RWPE1 (cell line): ENCODE results near the gene DHX8.

Experiments
- CTCF ChIA-PET: fragments of 350-600 bp; sonication (Branson Sonifier 250); formaldehyde crosslinking; extraction: SDS; loops from one replicate; lab custom pipeline; 2021; lab: Yijun Ruan, JAX
- POLR2A ChIA-PET: fragments of 400-600 bp; formaldehyde crosslinking; extraction: SDS; loops from one replicate; lab custom pipeline; 2020; ENCODE audit warnings: antibody characterized with exemption; ENCODE audit not compliant: low non-redundant PET; lab: Yijun Ruan, JAX
- DNase-seq: peaks from one replicate; pipeline ENCODE4 v3.0.0; 2012; ENCODE audit warnings: low spot score
- H3K27ac ChIP-seq: fragments of 450-650 bp; 2 replicates; pipeline ENCODE4 v1.5.1; 2017
- TF ChIP-seq, protein P1 (sequence below): fragments of 450-650 bp; conservative IDR thresholded peaks from 2 replicates; pipeline ENCODE4 v1.5.1; 2017; ENCODE audit warnings: low read depth, mild to moderate bottlenecking

Gene DHX8

DNA sequence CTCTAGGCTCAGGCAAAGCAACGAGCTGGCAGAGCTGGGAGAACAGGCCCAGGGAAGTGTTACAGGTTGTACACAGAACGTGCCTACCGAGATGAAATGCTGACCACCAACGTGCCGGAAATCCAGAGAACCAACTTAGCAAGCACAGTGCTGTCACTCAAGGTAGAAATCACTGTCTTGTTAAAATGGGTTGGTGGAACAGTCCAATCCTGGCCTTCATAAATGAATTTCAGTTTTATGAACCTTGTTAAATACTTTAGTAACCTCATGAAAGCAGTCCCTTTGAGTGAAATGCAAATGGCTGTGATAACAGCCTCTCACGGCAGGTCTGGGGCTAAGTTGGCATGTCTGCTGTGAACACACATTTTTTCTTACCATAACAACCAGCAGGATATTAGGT, 33.4 kb downstream of the DHX8 start:
- no peak overlapping the region for H3K27ac ChIP-seq
- no peak for DNase-seq
- ChIA-PET CTCF (interaction anchor here (0.5 kb wide), 1 partner anchor 249 kb away, joined by 4 read pairs; no protein-coding TSS in a partner anchor), POLR2A (no interaction called here)
- TF ChIP-seq, protein P1, sequence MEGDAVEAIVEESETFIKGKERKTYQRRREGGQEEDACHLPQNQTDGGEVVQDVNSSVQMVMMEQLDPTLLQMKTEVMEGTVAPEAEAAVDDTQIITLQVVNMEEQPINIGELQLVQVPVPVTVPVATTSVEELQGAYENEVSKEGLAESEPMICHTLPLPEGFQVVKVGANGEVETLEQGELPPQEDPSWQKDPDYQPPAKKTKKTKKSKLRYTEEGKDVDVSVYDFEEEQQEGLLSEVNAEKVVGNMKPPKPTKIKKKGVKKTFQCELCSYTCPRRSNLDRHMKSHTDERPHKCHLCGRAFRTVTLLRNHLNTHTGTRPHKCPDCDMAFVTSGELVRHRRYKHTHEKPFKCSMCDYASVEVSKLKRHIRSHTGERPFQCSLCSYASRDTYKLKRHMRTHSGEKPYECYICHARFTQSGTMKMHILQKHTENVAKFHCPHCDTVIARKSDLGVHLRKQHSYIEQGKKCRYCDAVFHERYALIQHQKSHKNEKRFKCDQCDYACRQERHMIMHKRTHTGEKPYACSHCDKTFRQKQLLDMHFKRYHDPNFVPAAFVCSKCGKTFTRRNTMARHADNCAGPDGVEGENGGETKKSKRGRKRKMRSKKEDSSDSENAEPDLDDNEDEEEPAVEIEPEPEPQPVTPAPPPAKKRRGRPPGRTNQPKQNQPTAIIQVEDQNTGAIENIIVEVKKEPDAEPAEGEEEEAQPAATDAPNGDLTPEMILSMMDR = no peak

DNA sequence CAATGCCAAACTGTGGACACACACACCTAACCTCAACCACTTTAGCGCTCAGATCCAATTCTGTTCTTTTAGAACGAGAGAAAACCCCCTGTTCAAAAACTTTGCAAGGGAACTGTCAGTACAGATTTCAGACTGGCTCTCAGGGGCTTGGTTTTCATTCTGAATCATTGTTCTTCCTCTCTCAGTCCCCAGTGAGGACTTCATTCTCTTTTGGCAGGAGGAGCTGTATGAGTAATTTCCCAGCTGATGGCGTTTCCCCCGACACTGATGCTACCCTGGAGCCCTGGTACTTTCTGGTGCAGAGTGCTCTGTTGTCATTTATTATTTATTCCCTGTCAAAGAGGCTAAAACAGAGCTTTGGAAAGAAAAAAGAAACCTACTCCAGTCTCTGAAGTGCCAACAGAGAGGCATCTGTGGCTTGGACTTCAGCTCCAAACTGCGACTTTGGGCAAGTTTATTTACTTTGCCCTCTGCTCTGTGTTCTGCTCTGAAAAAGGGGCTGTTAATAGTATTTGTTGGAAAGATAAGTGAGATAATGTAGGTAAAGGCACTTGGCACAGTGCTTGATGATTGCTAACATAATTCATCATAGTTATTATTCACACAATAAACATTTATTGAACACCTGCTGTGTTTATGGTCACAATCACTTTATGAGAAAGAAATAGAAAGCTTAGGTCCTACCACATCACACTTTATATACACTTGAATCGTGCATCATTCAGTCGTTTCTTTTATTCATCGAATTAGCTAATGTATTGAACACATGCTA, 34.0 kb downstream of the DHX8 start:
- H3K27ac ChIP-seq = no peak overlapping the region
- ChIA-PET CTCF (interaction anchor here (0.5 to 0.9 kb wide), 2 partner anchors 34 to 248 kb away, joined by 3 to 4 read pairs; partner anchors contain the start of gene DHX8), POLR2A (no interaction called here)
- DNase-seq = no peak
- TF ChIP-seq, protein P1 = no peak

DNA sequence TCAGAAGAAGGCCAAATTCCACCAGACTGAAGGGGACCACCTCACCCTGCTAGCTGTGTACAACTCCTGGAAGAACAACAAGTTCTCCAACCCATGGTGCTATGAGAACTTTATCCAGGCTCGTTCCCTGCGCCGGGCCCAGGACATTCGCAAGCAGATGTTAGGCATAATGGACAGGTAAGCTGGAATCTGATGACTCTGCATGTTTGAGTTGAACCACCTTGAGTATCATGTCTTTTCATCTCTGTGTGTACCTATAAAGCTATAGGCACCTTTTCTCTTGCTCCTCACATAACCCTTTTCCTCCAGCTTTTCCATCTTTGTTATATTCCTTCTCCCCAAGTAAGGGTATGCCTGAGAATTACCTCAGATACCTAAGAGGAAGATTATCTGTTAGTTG, 37.6 kb downstream of the DHX8 start:
- no peak overlapping the region for H3K27ac ChIP-seq
- ChIA-PET CTCF (interaction anchor here (0.7 to 1.2 kb wide), 2 partner anchors 26 to 152 kb away, joined by 4 to 5 read pairs; no protein-coding TSS in a partner anchor), POLR2A (no interaction called here)
- no peak for DNase-seq
- TF ChIP-seq, protein P1 = no peak

DNA sequence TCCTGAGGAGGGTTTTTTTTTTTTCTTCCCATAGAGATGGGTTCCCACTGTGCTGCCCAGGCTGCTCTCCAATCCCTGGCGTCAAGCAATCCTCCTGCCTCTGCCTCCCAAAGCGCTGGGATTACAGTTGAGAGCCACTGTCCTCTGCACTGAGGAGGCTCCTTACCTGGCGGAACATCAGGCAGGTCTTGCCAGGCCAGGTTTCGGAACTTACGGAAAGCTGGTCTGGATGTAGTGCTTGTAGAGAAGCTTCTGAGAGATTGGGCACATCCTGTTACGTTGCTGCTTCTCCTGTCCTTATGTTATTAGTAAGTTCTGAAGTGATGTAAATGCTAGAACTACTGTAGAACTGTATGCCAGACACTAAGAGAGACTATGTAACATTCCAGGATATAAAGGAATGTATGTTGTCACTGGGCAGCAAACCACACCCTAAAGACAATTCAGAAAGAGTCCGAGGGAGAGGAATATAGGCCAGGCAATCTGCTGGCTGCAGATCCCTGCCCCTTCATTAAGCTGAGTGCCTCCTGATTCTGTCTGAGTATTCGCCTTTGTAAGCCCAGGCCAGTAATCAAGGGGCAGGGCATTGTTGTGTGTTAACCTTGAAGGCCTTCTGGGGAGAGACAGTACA, 41.3 kb downstream of the DHX8 start:
- TF ChIP-seq, protein P1 = no peak
- CTCF ChIA-PET = interaction anchor here (0.6 to 1.7 kb wide), 2 partner anchors 149 to 559 kb away, joined by 3 to 9 read pairs; no protein-coding TSS in a partner anchor
- POLR2A ChIA-PET = no interaction called here

DNA sequence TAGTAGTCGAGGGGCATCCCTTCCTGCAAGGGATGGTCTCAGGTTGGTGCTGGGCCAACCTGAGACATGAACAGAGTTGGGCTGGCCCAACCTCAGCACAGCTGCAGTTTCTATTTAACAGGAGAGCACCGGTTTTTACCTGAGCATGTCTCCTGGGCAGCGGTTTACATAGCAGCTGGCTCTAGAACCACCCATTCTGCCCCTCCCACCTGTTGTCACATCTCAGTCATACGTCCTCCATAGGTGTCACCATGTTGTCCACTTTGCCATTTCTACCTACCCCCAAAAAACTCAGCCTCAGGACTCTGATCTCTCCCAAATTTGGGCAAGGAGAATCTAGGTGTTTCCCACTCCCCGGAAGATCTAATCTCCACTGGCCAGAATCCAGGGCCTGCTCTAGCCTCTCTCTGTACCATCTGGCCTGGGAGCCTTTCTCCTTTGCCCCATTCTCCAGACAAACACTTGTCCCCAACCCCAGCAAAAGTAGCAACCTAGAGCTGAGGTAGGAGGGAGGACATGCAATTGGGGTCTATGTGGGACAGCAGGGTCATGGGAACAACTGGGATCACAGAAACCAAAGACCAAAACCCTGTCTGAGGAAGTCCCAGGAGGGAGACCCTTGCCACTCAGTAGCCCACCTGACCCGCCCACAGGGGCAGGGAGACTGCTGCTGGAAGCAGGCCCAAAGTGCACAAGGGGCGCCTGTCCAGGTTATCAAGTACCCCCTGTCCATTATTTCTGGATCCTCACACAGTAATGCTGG, 43.3 kb downstream of the DHX8 start:
- CTCF ChIA-PET = interaction anchor here (0.6 to 1.7 kb wide), 2 partner anchors 147 to 413 kb away, joined by 9 read pairs; no protein-coding TSS in a partner anchor
- TF ChIP-seq, protein P1 = no peak
- POLR2A ChIA-PET = interaction anchor here (0.8 kb wide), 1 partner anchor 29 kb away, joined by 5 read pairs; no protein-coding TSS in a partner anchor
- DNase-seq = no peak
- H3K27ac ChIP-seq = peak overlapping the region; percentile 87

More for the DNA sequence above, 41.3 kb downstream of the DHX8 start:
- H3K27ac ChIP-seq = peak overlapping the region; percentile 31; the same call in 1 of the 2 replicates
- no peak for DNase-seq
